ENCODE data around the gene SLC6A9. TPM values are rescaled to one million over a fixed set of nuclear protein-coding genes. Genes with fewer than 3 reads are reported as not detected.
A peak's percentile ranks its signal among the peaks of the same experiment; 100 is the strongest.

The SLC6A9 gene
- total RNA-seq, 1 donor from 2014 or later, result 0.65 TPM

- ATAC-seq (no peak), DNase-seq (ENCODE audit: low spot score) (no peak)
Measured at GRCh38 chr1:43990271-43991199, 40.7 kb downstream of the SLC6A9 start.

GRCh38 chr1:43987159-43987902, 43.9 kb downstream of the SLC6A9 start:
- DNase-seq (ENCODE audit: low spot score) (no peak), ATAC-seq (no peak)

GRCh38 chr1:43986712-43987111, 44.5 kb downstream of the SLC6A9 start:
- ATAC-seq (no peak), DNase-seq (ENCODE audit: low spot score) (no peak)

GRCh38 chr1:43985984-43986595, 45.2 kb downstream of the SLC6A9 start:
- DNase-seq (ENCODE audit: low spot score) (no peak), ATAC-seq (no peak)

- no peak for ATAC-seq
- DNase-seq (ENCODE audit: low spot score), result no peak
Measured at GRCh38 chr1:43984855-43985254, 46.4 kb downstream of the SLC6A9 start.

- no peak for ATAC-seq
Measured at GRCh38 chr1:43983253-43983899, 47.9 kb downstream of the SLC6A9 start.

GRCh38 chr1:43982808-43983207, 48.5 kb downstream of the SLC6A9 start:
- DNase-seq (ENCODE audit: low spot score) (no peak), ATAC-seq (no peak)

More at GRCh38 chr1:43983253-43983899, 47.9 kb downstream of the SLC6A9 start:
- DNase-seq (ENCODE audit: low spot score), result no peak

- ATAC-seq (no peak), DNase-seq (ENCODE audit: low spot score) (no peak)
Measured at GRCh38 chr1:43982241-43982640, 49.0 kb downstream of the SLC6A9 start.

GRCh38 chr1:43981636-43982035, 49.6 kb downstream of the SLC6A9 start:
- DNase-seq (ENCODE audit: low spot score) (no peak), ATAC-seq (no peak)

- ATAC-seq (no peak), DNase-seq (ENCODE audit: low spot score) (no peak)
Measured at GRCh38 chr1:43981135-43981491, 50.1 kb downstream of the SLC6A9 start.

GRCh38 chr1:43980255-43981134, 50.8 kb downstream of the SLC6A9 start:
- ATAC-seq, result no peak
- DNase-seq (ENCODE audit: low spot score), result no peak

- ATAC-seq (peak; percentile 6), DNase-seq (ENCODE audit: low spot score) (no peak)
Measured at GRCh38 chr1:43979528-43980254, 51.6 kb downstream of the SLC6A9 start.

- ATAC-seq (no peak), DNase-seq (ENCODE audit: low spot score) (no peak)
Measured at GRCh38 chr1:43979261-43979527, 52.1 kb downstream of the SLC6A9 start.

- ATAC-seq (peak; percentile 42), DNase-seq (ENCODE audit: low spot score) (peak; percentile 63)
Measured at GRCh38 chr1:43978551-43979260, 52.6 kb downstream of the SLC6A9 start, which contains the start of gene B4GALT2. Gene B4GALT2 (plus strand): TSS chr1:43979210. CDS start chr1:43981161, 1,951 bp downstream.

- ATAC-seq (peak; percentile 49), DNase-seq (ENCODE audit: low spot score) (peak; percentile 73)
Measured at GRCh38 chr1:43978264-43978550, 53.1 kb downstream of the SLC6A9 start.

- ATAC-seq (no peak), DNase-seq (ENCODE audit: low spot score) (no peak)
Measured at GRCh38 chr1:43977376-43978263, 53.6 kb downstream of the SLC6A9 start.

- ATAC-seq, result no peak
- DNase-seq (ENCODE audit: low spot score), result no peak
Measured at GRCh38 chr1:43976890-43977289, 54.4 kb downstream of the SLC6A9 start.

GRCh38 chr1:43976045-43976444, 55.2 kb downstream of the SLC6A9 start:
- DNase-seq (ENCODE audit: low spot score), result no peak
- no peak for ATAC-seq
